Smooth muscle cell (in vitro differentiated cells): Measurements from ENCODE around the gene HAUS5. TPM values are rescaled to one million over a fixed set of nuclear protein-coding genes. Genes with fewer than 3 reads are reported as not detected.
A peak's percentile ranks its signal among the peaks of the same experiment; 100 is the strongest.

ENCODE experiments used
- DNase-seq: peaks from one replicate; lab custom pipeline; 2025; ENCODE audit not compliant: unreplicated experiment; lab: John Stamatoyannopoulos, UW
- H2AFZ ChIP-seq: fragments of 200-600 bp; sonication (generic); 2 replicates; pipeline ENCODE4 v1.6.0; 2016; ENCODE audit warnings: antibody characterized with exemption, low read depth, mild to moderate bottlenecking
- H3F3A ChIP-seq: fragments of 200-600 bp; sonication (generic); 2 replicates; pipeline ENCODE4 v1.6.0; 2017; ENCODE audit warnings: antibody characterized with exemption, low read depth
- H3K27ac ChIP-seq: fragments of 200-600 bp; sonication (generic); 2 replicates; pipeline ENCODE4 v1.5.1; 2016; ENCODE audit warnings: low read depth, mild to moderate bottlenecking
- H3K27me3 ChIP-seq: fragments of 200-600 bp; sonication (generic); 2 replicates; pipeline ENCODE4 v1.6.1; 2016; ENCODE audit warnings: low read depth, mild to moderate bottlenecking
- H3K36me3 ChIP-seq: fragments of 200-600 bp; sonication (generic); 2 replicates; pipeline ENCODE4 v1.5.1; 2016; ENCODE audit warnings: low read depth
- H3K4me1 ChIP-seq: fragments of 200-600 bp; sonication (generic); 2 replicates; pipeline ENCODE4 v1.5.1; 2016; ENCODE audit warnings: low read depth
- H3K4me2 ChIP-seq: fragments of 200-600 bp; sonication (generic); 2 replicates; pipeline ENCODE4 v1.6.0; 2016; ENCODE audit warnings: mild to moderate bottlenecking
- H3K4me3 ChIP-seq: fragments of 200-600 bp; sonication (generic); 2 replicates; pipeline ENCODE4 v1.5.1; 2016; ENCODE audit warnings: mild to moderate bottlenecking
- H3K79me2 ChIP-seq: fragments of 200-600 bp; sonication (generic); 2 replicates; pipeline ENCODE4 v1.6.0; 2016; ENCODE audit warnings: low read depth, mild to moderate bottlenecking
- H3K9ac ChIP-seq: fragments of 200-600 bp; sonication (generic); 2 replicates; pipeline ENCODE4 v1.6.0; 2016; ENCODE audit warnings: low read depth
- H3K9me3 ChIP-seq: fragments of 200-600 bp; sonication (generic); replicated peaks from 2 replicates; pipeline ENCODE4 v1.5.1; 2016; ENCODE audit warnings: low read depth
- H4K20me1 ChIP-seq: fragments of 200-600 bp; sonication (generic); 2 replicates; pipeline ENCODE4 v1.6.0; 2016; ENCODE audit warnings: low read depth
- WGBS: methylation state at CpG from one replicate; pipeline ENCODE4 v1.1.7; 2016; ENCODE audit warnings: low lambda C conversion rate; 5-methylcytosine and 5-hydroxymethylcytosine counted together
- polyA plus RNA-seq: library from polyadenylated mRNA; unstranded; fragments of >200 nt; fragmentation: Nextera tagmentation; extraction: Ambion mirVana; gene quantifications from 2 replicates; pipeline ENCODE4 v1.2.1, GENCODE V29; 2016
- total RNA-seq: library from RNA; depleted of rRNA; stranded (reverse); fragments of >200 nt; gene quantifications from 2 replicates; pipeline ENCODE4 v1.2.3, GENCODE V29; 2014
- TF ChIP-seq, protein P1 (sequence below): fragments of 200-600 bp; sonication (generic); IDR thresholded peaks from 2 replicates; pipeline ENCODE4 v1.5.1; 2017; ENCODE audit warnings: borderline replicate concordance, mild to moderate bottlenecking, antibody characterized with exemption; ENCODE audit not compliant: insufficient read depth, poor library complexity, severe bottlenecking

The HAUS5 gene
- total and polyA plus RNA-seq, 2 experiments from 2014 or later = 6.4 to 14.0 TPM

DNA sequence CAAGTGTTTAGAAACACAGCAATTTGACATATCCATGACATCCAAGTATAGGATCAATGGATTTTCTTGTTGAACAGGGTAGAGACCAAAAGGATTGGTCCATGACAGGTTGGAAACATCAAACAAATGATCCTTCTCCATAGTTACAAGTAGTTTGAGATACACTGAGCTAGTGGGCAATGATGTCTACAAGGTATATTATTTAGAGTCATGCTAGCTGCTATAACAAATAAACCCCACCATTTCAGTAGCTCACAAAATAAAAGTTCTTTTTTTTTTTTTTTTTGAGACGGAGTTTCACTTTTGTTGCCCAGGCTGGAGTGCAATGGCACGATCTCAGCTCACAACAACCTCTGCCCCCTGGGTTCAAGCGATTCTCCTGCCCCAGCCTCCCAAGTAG, 4.9 kb upstream of the HAUS5 start:
- no peak overlapping the region for H3K9ac ChIP-seq
- no peaks in the 10 kb centered on the region for H4K20me1 ChIP-seq
- TF ChIP-seq, protein P1, sequence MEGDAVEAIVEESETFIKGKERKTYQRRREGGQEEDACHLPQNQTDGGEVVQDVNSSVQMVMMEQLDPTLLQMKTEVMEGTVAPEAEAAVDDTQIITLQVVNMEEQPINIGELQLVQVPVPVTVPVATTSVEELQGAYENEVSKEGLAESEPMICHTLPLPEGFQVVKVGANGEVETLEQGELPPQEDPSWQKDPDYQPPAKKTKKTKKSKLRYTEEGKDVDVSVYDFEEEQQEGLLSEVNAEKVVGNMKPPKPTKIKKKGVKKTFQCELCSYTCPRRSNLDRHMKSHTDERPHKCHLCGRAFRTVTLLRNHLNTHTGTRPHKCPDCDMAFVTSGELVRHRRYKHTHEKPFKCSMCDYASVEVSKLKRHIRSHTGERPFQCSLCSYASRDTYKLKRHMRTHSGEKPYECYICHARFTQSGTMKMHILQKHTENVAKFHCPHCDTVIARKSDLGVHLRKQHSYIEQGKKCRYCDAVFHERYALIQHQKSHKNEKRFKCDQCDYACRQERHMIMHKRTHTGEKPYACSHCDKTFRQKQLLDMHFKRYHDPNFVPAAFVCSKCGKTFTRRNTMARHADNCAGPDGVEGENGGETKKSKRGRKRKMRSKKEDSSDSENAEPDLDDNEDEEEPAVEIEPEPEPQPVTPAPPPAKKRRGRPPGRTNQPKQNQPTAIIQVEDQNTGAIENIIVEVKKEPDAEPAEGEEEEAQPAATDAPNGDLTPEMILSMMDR = no peak
- H3K4me1 ChIP-seq = no peaks in the 10 kb centered on the region
- H3K27ac ChIP-seq = no peak overlapping the region
- H2AFZ ChIP-seq = no peak overlapping the region
- H3K9me3 ChIP-seq = no peaks in the 10 kb centered on the region
- no peak for DNase-seq
- H3K4me2 ChIP-seq = no peak overlapping the region
- H3F3A ChIP-seq = no peaks in the 10 kb centered on the region
- WGBS = 72% methylated on average over 3 of the region's 3 CpGs
- no peaks in the 10 kb centered on the region for H3K36me3 ChIP-seq
- H3K79me2 ChIP-seq = no peaks in the 10 kb centered on the region
- H3K4me3 ChIP-seq = no peak overlapping the region
- H3K27me3 ChIP-seq = no peaks in the 10 kb centered on the region

DNA sequence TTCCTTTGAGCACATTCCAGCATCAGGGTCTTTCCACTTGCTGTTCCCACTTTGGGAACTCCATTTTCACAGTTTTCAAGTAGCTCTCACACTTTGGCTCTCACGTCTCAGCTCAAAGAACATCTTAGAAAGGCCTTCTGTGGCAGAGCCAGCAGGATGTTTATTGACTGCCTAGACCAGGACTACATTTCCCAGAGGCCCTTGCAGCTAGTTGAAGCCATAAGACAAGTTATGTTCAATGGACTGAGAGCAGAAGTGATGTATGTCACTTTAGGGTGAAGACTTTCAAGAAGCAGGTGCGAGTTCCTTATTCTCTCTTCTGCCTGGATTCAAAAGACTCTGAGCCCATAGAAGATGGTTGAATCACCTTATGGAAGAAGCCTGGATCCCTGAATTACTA, 4.3 kb upstream of the HAUS5 start:
- H2AFZ ChIP-seq = no peak overlapping the region
- no peaks in the 10 kb centered on the region for H3F3A ChIP-seq
- H3K4me2 ChIP-seq = no peak overlapping the region
- H3K4me3 ChIP-seq = no peak overlapping the region
- no peaks in the 10 kb centered on the region for H3K79me2 ChIP-seq
- no peak overlapping the region for H3K27ac ChIP-seq
- no peaks in the 10 kb centered on the region for H4K20me1 ChIP-seq
- H3K9ac ChIP-seq = no peak overlapping the region
- no peaks in the 10 kb centered on the region for H3K27me3 ChIP-seq
- peaks cover 4% of the 10 kb centered on the region for H3K4me1 ChIP-seq
- 78% methylated on average over 2 of the region's 2 CpGs for WGBS
- H3K9me3 ChIP-seq = no peaks in the 10 kb centered on the region
- TF ChIP-seq, protein P1 = no peak
- DNase-seq = no peak
- H3K36me3 ChIP-seq = no peaks in the 10 kb centered on the region

DNA sequence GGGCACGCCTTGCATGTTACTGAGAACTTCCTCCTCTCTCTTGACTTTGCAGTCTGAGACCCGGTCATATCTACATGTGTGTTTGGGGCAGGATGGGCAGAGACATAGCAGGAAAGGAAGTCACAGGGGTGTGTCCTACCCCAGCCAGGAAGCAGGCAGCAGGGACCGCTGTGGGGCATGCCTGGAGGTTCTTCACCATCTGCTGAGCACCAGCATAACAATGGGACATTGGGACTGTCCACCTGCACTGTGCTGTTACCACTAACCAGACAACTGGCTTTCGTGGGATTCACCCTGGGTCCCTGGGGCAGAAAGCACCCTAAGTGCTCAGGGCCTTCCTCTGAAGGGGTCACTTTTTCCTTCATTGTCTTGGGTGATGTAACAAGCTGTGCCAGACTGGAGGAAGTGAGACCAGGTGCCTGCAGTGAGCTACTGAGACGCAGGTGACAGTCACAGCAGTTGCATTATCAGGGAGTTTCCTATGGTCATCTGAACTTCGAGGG, 2.6 kb upstream of the HAUS5 start:
- Histone ChIP-seq H3K27me3 (no peaks in the 10 kb centered on the region), H3F3A (no peaks in the 10 kb centered on the region), H3K4me3 (no peak overlapping the region), H3K9me3 (no peaks in the 10 kb centered on the region), H3K4me1 (peaks cover 4% of the 10 kb centered on the region), H3K9ac (no peak overlapping the region), H3K4me2 (no peak overlapping the region), H4K20me1 (no peaks in the 10 kb centered on the region), H3K36me3 (no peaks in the 10 kb centered on the region), H2AFZ (no peak overlapping the region), H3K79me2 (no peaks in the 10 kb centered on the region), H3K27ac (no peak overlapping the region)
- 83% methylated on average over 6 of the region's 6 CpGs for WGBS
- TF ChIP-seq, protein P1 = no peak
- no peak for DNase-seq

DNA sequence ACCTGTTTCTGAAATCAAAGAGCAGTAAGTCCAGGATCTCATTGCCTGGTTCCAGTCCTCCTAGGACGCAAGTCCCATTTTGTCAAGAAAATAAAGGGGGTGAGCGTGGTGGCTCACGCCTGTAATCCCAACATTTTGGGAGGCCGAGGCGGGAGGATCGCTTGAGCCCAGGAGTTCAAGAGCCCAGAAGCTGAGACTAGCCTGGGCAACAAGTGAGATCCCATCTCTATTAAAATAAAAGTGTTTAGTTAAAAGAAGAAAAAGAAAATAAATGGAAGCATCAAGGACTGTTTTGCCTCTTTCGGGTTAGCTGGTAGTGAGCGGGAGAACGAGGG, 344 bp upstream of the HAUS5 start:
- no peaks in the 10 kb centered on the region for H3K27me3 ChIP-seq
- no peak overlapping the region for H3K9ac ChIP-seq
- no peak overlapping the region for H3K27ac ChIP-seq
- H4K20me1 ChIP-seq = no peaks in the 10 kb centered on the region
- peak overlapping the region; percentile 94 for H3K4me2 ChIP-seq
- WGBS = 52% methylated on average over 9 of the region's 9 CpGs
- H3F3A ChIP-seq = no peaks in the 10 kb centered on the region
- H3K4me1 ChIP-seq = peaks cover 4% of the 10 kb centered on the region
- H3K79me2 ChIP-seq = no peaks in the 10 kb centered on the region
- TF ChIP-seq, protein P1 = no peak
- no peaks in the 10 kb centered on the region for H3K36me3 ChIP-seq
- no peak for DNase-seq
- no peaks in the 10 kb centered on the region for H3K9me3 ChIP-seq
- peak overlapping the region; percentile 64 for H3K4me3 ChIP-seq
- H2AFZ ChIP-seq = peak overlapping the region; percentile 90
